Measurements from ENCODE around the gene EGFL7. TPM values are rescaled to one million over a fixed set of nuclear protein-coding genes. Genes with fewer than 3 reads are reported as not detected.

The EGFL7 gene
- total RNA-seq, 1 experiment from 2014 or later: 53.1 TPM

DNA sequence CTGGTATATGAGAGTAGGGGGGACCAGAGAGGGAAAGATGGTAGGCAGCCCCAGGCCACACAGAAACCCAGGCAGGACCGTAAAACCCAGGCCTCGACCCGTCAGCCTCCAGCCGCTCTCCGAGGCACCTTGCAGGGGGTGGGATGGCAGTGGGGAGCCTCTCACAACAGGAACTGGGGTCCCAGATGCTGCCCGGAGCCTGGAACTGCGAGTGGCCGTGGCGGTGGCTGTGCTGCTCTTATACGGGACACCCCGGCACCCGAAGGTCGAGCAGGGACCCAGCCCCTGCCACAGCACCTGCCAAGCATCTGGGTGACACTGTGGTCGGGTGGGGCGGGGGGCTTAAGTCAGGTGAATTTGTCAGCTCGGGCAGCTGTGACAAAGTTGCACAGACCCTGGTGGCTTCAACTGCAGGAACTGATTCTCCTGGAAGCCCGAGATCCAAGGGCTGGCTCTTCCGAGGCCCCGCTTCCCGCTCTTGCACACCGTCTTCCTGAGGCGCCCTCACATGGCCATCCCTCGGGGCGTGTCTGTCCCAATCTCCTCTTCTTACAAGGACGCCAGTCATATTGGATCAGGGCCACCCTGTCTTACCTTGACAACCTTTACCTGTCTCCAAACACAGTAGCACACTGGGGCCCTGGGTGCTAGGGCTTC is 47.6 kb upstream of the EGFL7 start:
- Histone ChIP-seq H3K27ac (no peak overlapping the region), H3K27me3 (ENCODE audit: insufficient read depth, low read depth) (no peaks in the 10 kb centered on the region), H3K79me2 (ENCODE audit: low read depth) (no peaks in the 10 kb centered on the region), H4K20me1 (ENCODE audit: insufficient read depth) (no peaks in the 10 kb centered on the region), H3K4me1 (replicated peaks; ENCODE audit: insufficient read depth) (0 out of 2 replicates have a peak, but pooled peaks cover 4% of the 10 kb centered on the region), H3F3A (ENCODE audit: insufficient read depth, low read depth) (no peaks in the 10 kb centered on the region), H3K36me3 (ENCODE audit: low read depth) (no peaks in the 10 kb centered on the region), H3K9me2 (ENCODE audit: insufficient read depth) (no peaks in the 10 kb centered on the region), H2AFZ (no peak overlapping the region), H3K4me3 (no peak overlapping the region), H3K4me2 (no peak overlapping the region), H3K9me3 (ENCODE audit: insufficient read depth, low read depth) (no peaks in the 10 kb centered on the region)
- POLR2A ChIA-PET (ENCODE audit: unreplicated experiment): no interaction called here
- CTCF ChIA-PET: no interaction called here
- intact Hi-C loops (cut with micrococcal nuclease; ENCODE audit: unreplicated experiment): no loop called here
- BruUV-seq (replicated peaks): no TSS peak
- TF ChIP-seq EZH2 (IDR thresholded peaks at IDR 0.05; ENCODE audit: low read depth): no peak
- TF ChIP-seq, protein P1, sequence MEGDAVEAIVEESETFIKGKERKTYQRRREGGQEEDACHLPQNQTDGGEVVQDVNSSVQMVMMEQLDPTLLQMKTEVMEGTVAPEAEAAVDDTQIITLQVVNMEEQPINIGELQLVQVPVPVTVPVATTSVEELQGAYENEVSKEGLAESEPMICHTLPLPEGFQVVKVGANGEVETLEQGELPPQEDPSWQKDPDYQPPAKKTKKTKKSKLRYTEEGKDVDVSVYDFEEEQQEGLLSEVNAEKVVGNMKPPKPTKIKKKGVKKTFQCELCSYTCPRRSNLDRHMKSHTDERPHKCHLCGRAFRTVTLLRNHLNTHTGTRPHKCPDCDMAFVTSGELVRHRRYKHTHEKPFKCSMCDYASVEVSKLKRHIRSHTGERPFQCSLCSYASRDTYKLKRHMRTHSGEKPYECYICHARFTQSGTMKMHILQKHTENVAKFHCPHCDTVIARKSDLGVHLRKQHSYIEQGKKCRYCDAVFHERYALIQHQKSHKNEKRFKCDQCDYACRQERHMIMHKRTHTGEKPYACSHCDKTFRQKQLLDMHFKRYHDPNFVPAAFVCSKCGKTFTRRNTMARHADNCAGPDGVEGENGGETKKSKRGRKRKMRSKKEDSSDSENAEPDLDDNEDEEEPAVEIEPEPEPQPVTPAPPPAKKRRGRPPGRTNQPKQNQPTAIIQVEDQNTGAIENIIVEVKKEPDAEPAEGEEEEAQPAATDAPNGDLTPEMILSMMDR (conservative IDR thresholded peaks at IDR 0.05): no peak
- no peak for DNase-seq

DNA sequence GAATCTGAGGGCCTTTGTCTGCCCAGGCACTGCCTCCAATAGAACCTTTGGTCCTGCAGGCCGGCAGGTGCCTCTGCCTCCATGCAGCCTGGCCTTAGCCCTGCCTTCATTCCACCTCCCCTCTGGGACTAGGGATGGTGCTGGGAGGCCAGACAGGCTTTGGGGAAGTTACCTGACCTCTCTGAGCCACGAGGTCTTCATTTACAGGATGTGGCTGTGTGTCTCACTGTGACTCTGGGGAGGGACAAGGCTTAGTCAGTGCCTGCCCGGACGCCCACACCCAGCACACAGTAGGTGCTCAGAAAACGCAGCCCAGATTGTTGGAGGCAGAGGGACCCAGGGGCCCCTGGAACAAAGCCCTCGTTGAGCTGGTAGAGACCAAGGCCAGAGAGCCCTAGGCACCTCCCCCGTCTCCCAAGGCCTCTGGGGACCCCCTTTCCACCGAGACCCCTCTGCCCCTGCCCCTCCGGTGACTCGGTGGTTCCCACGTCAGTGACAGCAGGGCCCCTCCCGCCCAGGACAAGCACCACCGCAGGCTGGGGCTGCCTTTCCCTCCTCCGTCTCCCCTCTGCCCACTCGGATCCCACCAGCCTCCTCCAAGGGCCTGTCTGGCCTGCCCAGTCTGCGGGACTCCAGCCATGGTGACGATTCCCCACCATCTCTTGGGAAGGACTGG is 46.9 kb upstream of the EGFL7 start:
- CTCF ChIA-PET: no interaction called here
- BruUV-seq (replicated peaks): no TSS peak

DNA sequence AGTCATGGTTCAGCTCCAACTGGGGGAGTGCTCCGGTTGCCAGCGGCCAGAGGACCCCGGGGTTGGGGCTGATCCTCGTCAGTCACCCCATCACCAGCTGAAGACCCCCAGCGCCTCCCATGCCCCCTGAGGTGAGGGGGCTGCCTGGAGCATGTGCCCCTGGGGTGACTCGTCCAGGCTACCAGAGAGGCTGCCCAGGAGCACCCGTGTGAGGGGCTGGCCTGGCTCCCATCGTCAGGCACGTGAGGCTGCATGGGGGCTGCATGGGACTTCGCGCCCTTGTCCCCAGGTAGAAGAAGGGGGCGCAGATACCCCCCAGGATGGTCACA is 46.4 kb upstream of the EGFL7 start:
- intact Hi-C loops (cut with micrococcal nuclease; ENCODE audit: unreplicated experiment): no loop called here

More for the DNA sequence above, 46.9 kb upstream of the EGFL7 start:
- Histone ChIP-seq H3K4me2 (no peak overlapping the region), H3K9me2 (ENCODE audit: insufficient read depth) (no peaks in the 10 kb centered on the region), H3K9me3 (ENCODE audit: insufficient read depth, low read depth) (no peaks in the 10 kb centered on the region), H3K27me3 (ENCODE audit: insufficient read depth, low read depth) (no peaks in the 10 kb centered on the region), H3K4me3 (no peak overlapping the region), H2AFZ (no peak overlapping the region), H3K4me1 (replicated peaks; ENCODE audit: insufficient read depth) (0 out of 2 replicates have a peak, but pooled peaks cover 4% of the 10 kb centered on the region), H3K36me3 (ENCODE audit: low read depth) (no peaks in the 10 kb centered on the region), H3F3A (ENCODE audit: insufficient read depth, low read depth) (no peaks in the 10 kb centered on the region), H3K79me2 (ENCODE audit: low read depth) (no peaks in the 10 kb centered on the region), H4K20me1 (ENCODE audit: insufficient read depth) (no peaks in the 10 kb centered on the region), H3K27ac (no peak overlapping the region)
- no peak for DNase-seq
- POLR2A ChIA-PET (ENCODE audit: unreplicated experiment): no interaction called here
- intact Hi-C loops (cut with micrococcal nuclease; ENCODE audit: unreplicated experiment): no loop called here
- TF ChIP-seq, protein P1 (conservative IDR thresholded peaks at IDR 0.05): no peak
- no peak for TF ChIP-seq EZH2 (IDR thresholded peaks at IDR 0.05; ENCODE audit: low read depth)

More for the DNA sequence above, 46.4 kb upstream of the EGFL7 start:
- Histone ChIP-seq H3K9me3 (ENCODE audit: insufficient read depth, low read depth) (no peaks in the 10 kb centered on the region), H3K4me3 (no peak overlapping the region), H3K79me2 (ENCODE audit: low read depth) (no peaks in the 10 kb centered on the region), H3K27ac (no peak overlapping the region), H3K4me1 (replicated peaks; ENCODE audit: insufficient read depth) (0 out of 2 replicates have a peak, but pooled peaks cover 4% of the 10 kb centered on the region), H3K4me2 (no peak overlapping the region), H3K36me3 (ENCODE audit: low read depth) (no peaks in the 10 kb centered on the region), H3K9me2 (ENCODE audit: insufficient read depth) (no peaks in the 10 kb centered on the region), H4K20me1 (ENCODE audit: insufficient read depth) (no peaks in the 10 kb centered on the region), H3F3A (ENCODE audit: insufficient read depth, low read depth) (no peaks in the 10 kb centered on the region), H3K27me3 (ENCODE audit: insufficient read depth, low read depth) (no peaks in the 10 kb centered on the region), H2AFZ (no peak overlapping the region)
- TF ChIP-seq, protein P1 (conservative IDR thresholded peaks at IDR 0.05): no peak
- no peak for TF ChIP-seq EZH2 (IDR thresholded peaks at IDR 0.05; ENCODE audit: low read depth)
- no peak for DNase-seq
- POLR2A ChIA-PET (ENCODE audit: unreplicated experiment): no interaction called here
- CTCF ChIA-PET: no interaction called here
- BruUV-seq (replicated peaks): no TSS peak
